Smooth muscle cell (in vitro differentiated cells): ENCODE measurements around the gene TMEM125. TPM values are rescaled to one million over a fixed set of nuclear protein-coding genes. Genes with fewer than 3 reads are reported as not detected.

ENCODE experiments used
- DNase-seq: peaks from one replicate; lab custom pipeline; 2025; ENCODE audit not compliant: unreplicated experiment; lab: John Stamatoyannopoulos, UW
- H2AFZ ChIP-seq: fragments of 200-600 bp; sonication (generic); 2 replicates; pipeline ENCODE4 v1.6.0; 2016; ENCODE audit warnings: antibody characterized with exemption, low read depth, mild to moderate bottlenecking
- H3F3A ChIP-seq: fragments of 200-600 bp; sonication (generic); 2 replicates; pipeline ENCODE4 v1.6.0; 2017; ENCODE audit warnings: antibody characterized with exemption, low read depth
- H3K27ac ChIP-seq: fragments of 200-600 bp; sonication (generic); 2 replicates; pipeline ENCODE4 v1.5.1; 2016; ENCODE audit warnings: low read depth, mild to moderate bottlenecking
- H3K27me3 ChIP-seq: fragments of 200-600 bp; sonication (generic); 2 replicates; pipeline ENCODE4 v1.6.1; 2016; ENCODE audit warnings: low read depth, mild to moderate bottlenecking
- H3K36me3 ChIP-seq: fragments of 200-600 bp; sonication (generic); 2 replicates; pipeline ENCODE4 v1.5.1; 2016; ENCODE audit warnings: low read depth
- H3K4me1 ChIP-seq: fragments of 200-600 bp; sonication (generic); 2 replicates; pipeline ENCODE4 v1.5.1; 2016; ENCODE audit warnings: low read depth
- H3K4me2 ChIP-seq: fragments of 200-600 bp; sonication (generic); 2 replicates; pipeline ENCODE4 v1.6.0; 2016; ENCODE audit warnings: mild to moderate bottlenecking
- H3K4me3 ChIP-seq: fragments of 200-600 bp; sonication (generic); 2 replicates; pipeline ENCODE4 v1.5.1; 2016; ENCODE audit warnings: mild to moderate bottlenecking
- H3K79me2 ChIP-seq: fragments of 200-600 bp; sonication (generic); 2 replicates; pipeline ENCODE4 v1.6.0; 2016; ENCODE audit warnings: low read depth, mild to moderate bottlenecking
- H3K9ac ChIP-seq: fragments of 200-600 bp; sonication (generic); 2 replicates; pipeline ENCODE4 v1.6.0; 2016; ENCODE audit warnings: low read depth
- H3K9me3 ChIP-seq: fragments of 200-600 bp; sonication (generic); replicated peaks from 2 replicates; pipeline ENCODE4 v1.5.1; 2016; ENCODE audit warnings: low read depth
- H4K20me1 ChIP-seq: fragments of 200-600 bp; sonication (generic); 2 replicates; pipeline ENCODE4 v1.6.0; 2016; ENCODE audit warnings: low read depth
- CTCF ChIP-seq: fragments of 200-600 bp; sonication (generic); IDR thresholded peaks from 2 replicates; pipeline ENCODE4 v1.5.1; 2017; ENCODE audit warnings: borderline replicate concordance, mild to moderate bottlenecking, antibody characterized with exemption; ENCODE audit not compliant: insufficient read depth, poor library complexity, severe bottlenecking
- WGBS: methylation state at CpG from one replicate; pipeline ENCODE4 v1.1.7; 2016; ENCODE audit warnings: low lambda C conversion rate; 5-methylcytosine and 5-hydroxymethylcytosine counted together
- polyA plus RNA-seq: library from polyadenylated mRNA; unstranded; fragments of >200 nt; fragmentation: Nextera tagmentation; extraction: Ambion mirVana; gene quantifications from 2 replicates; pipeline ENCODE4 v1.2.1, GENCODE V29; 2016
- total RNA-seq: library from RNA; depleted of rRNA; stranded (reverse); fragments of >200 nt; gene quantifications from 2 replicates; pipeline ENCODE4 v1.2.3, GENCODE V29; 2014

The TMEM125 gene
- total and polyA plus RNA-seq, 2 experiments from 2014 or later = 1.4 to 4.2 TPM

- no peaks in the 10 kb centered on the region for H3K27me3 ChIP-seq
- no peak overlapping the region for H3K27ac ChIP-seq
- TF ChIP-seq CTCF = no peak
- H4K20me1 ChIP-seq = no peaks in the 10 kb centered on the region
- 69% methylated on average over 6 of the region's 6 CpGs for WGBS
- no peak overlapping the region for H3K4me2 ChIP-seq
- no peaks in the 10 kb centered on the region for H3K79me2 ChIP-seq
- H3K9ac ChIP-seq = no peak overlapping the region
- no peaks in the 10 kb centered on the region for H3K36me3 ChIP-seq
- no peak overlapping the region for H3K4me3 ChIP-seq
- peaks cover 8% of the 10 kb centered on the region for H3K4me1 ChIP-seq
- no peak for DNase-seq
- no peak overlapping the region for H2AFZ ChIP-seq
- peaks cover 5% of the 10 kb centered on the region for H3F3A ChIP-seq
- H3K9me3 ChIP-seq = no peaks in the 10 kb centered on the region
Observed at GRCh38 chr1:43229826-43230780, 39.7 kb upstream of the TMEM125 start.

- peak overlapping the region; percentile 68 for H2AFZ ChIP-seq
- H3K27ac ChIP-seq = no peak overlapping the region
- WGBS = 32% methylated on average over 4 of the region's 4 CpGs
Observed at GRCh38 chr1:43232074-43232473, 37.7 kb upstream of the TMEM125 start.

GRCh38 chr1:43232482-43232881, 37.3 kb upstream of the TMEM125 start:
- no peak for TF ChIP-seq CTCF
- Histone ChIP-seq H3K27me3 (no peaks in the 10 kb centered on the region), H3K4me1 (peaks cover 8% of the 10 kb centered on the region), H3K4me2 (peak overlapping the region; percentile 58), H3K27ac (no peak overlapping the region), H3K36me3 (no peaks in the 10 kb centered on the region), H2AFZ (peak overlapping the region; percentile 45), H4K20me1 (no peaks in the 10 kb centered on the region), H3K4me3 (no peak overlapping the region), H3K79me2 (no peaks in the 10 kb centered on the region), H3K9me3 (no peaks in the 10 kb centered on the region), H3F3A (peaks cover 5% of the 10 kb centered on the region), H3K9ac (no peak overlapping the region)
- 89% methylated on average over 4 of the region's 4 CpGs for WGBS
- no peak for DNase-seq

More at GRCh38 chr1:43232074-43232473, 37.7 kb upstream of the TMEM125 start:
- no peaks in the 10 kb centered on the region for H3K9me3 ChIP-seq
- no peak for TF ChIP-seq CTCF
- H3K4me3 ChIP-seq = no peak overlapping the region
- H3K4me1 ChIP-seq = peaks cover 8% of the 10 kb centered on the region
- H3K9ac ChIP-seq = no peak overlapping the region
- H3K27me3 ChIP-seq = no peaks in the 10 kb centered on the region
- peak overlapping the region; percentile 58 for H3K4me2 ChIP-seq
- no peak for DNase-seq
- H3K36me3 ChIP-seq = no peaks in the 10 kb centered on the region
- H3K79me2 ChIP-seq = no peaks in the 10 kb centered on the region
- no peaks in the 10 kb centered on the region for H4K20me1 ChIP-seq
- peaks cover 5% of the 10 kb centered on the region for H3F3A ChIP-seq
